Central memory CD4-positive, alpha-beta T cell (primary cell): ENCODE data around the gene SLC35A3.
"Not testable (repeated sequence)": the region's sequence is repeated elsewhere in the genome, so short reads cannot be mapped to it uniquely, and the experiment has no call there.

ENCODE experiments used
- DNase-seq: peaks from one replicate; pipeline ENCODE4 v3.0.0; 2022

SLC35A3 gene

GRCh38 chr1:99975529-99975928 lies 5.7 kb downstream of the SLC35A3 start:
- DNase-seq = no peak

GRCh38 chr1:99977326-99977725 lies 7.5 kb downstream of the SLC35A3 start:
- DNase-seq = not testable (repeated sequence)

- no peak for DNase-seq
Measured at GRCh38 chr1:99978218-99978617, 8.4 kb downstream of the SLC35A3 start.

- DNase-seq = no peak
Measured at GRCh38 chr1:99979091-99979490, 9.3 kb downstream of the SLC35A3 start.

GRCh38 chr1:99980928-99981327 lies 11.1 kb downstream of the SLC35A3 start:
- DNase-seq = no peak

- no peak for DNase-seq
Measured at GRCh38 chr1:99986656-99987225, 16.9 kb downstream of the SLC35A3 start.

GRCh38 chr1:99988210-99988765 lies 18.5 kb downstream of the SLC35A3 start:
- DNase-seq = no peak

GRCh38 chr1:99992044-99992722 lies 22.4 kb downstream of the SLC35A3 start:
- no peak for DNase-seq

GRCh38 chr1:99992760-99993467 lies 23.1 kb downstream of the SLC35A3 start:
- no peak for DNase-seq

- DNase-seq = no peak
Measured at GRCh38 chr1:99993468-99993845, 23.7 kb downstream of the SLC35A3 start.

GRCh38 chr1:99994496-99994895 lies 24.7 kb downstream of the SLC35A3 start:
- DNase-seq = no peak

GRCh38 chr1:99996951-99997350 lies 27.2 kb downstream of the SLC35A3 start:
- DNase-seq = no peak

- DNase-seq = no peak
Measured at GRCh38 chr1:100001462-100001861, 31.7 kb downstream of the SLC35A3 start.

- no peak for DNase-seq
Measured at GRCh38 chr1:100005424-100005823, 35.6 kb downstream of the SLC35A3 start.

- no peak for DNase-seq
Measured at GRCh38 chr1:100006688-100007087, 36.9 kb downstream of the SLC35A3 start.

- DNase-seq = no peak
Measured at GRCh38 chr1:100009458-100009857, 39.7 kb downstream of the SLC35A3 start.

GRCh38 chr1:100010804-100011203 lies 41.0 kb downstream of the SLC35A3 start:
- no peak for DNase-seq

- DNase-seq = no peak
Measured at GRCh38 chr1:100019220-100019619, 49.4 kb downstream of the SLC35A3 start.

- no peak for DNase-seq
Measured at GRCh38 chr1:100023482-100023881, 53.7 kb downstream of the SLC35A3 start.

GRCh38 chr1:100027212-100027611 lies 57.4 kb downstream of the SLC35A3 start:
- DNase-seq = no peak

GRCh38 chr1:100028765-100029164 lies 59.0 kb downstream of the SLC35A3 start:
- no peak for DNase-seq

GRCh38 chr1:100034470-100034869 lies 64.7 kb downstream of the SLC35A3 start:
- no peak for DNase-seq

GRCh38 chr1:100035214-100035613 lies 65.4 kb downstream of the SLC35A3 start:
- no peak for DNase-seq
